ENCODE measurements around the gene GOLGA8K.
"Not testable (repeated sequence)": the region's sequence is repeated elsewhere in the genome, so short reads cannot be mapped to it uniquely, and the experiment has no call there.

GOLGA8K gene

GRCh38 chr15:32366492-32366891 is 36.6 kb downstream of the GOLGA8K start:
- not testable (repeated sequence) for H3K4me1 Mint-ChIP-seq (ENCODE audit: low read depth); H3K36me3 Mint-ChIP-seq (ENCODE audit: low read depth); H3K27me3 Mint-ChIP-seq (ENCODE audit: low read depth); H3K27ac Mint-ChIP-seq; H3K9me3 Mint-ChIP-seq; H3K4me3 Mint-ChIP-seq

- not testable (repeated sequence) for H3K27ac Mint-ChIP-seq; H3K4me1 Mint-ChIP-seq (ENCODE audit: low read depth); H3K4me3 Mint-ChIP-seq; H3K9me3 Mint-ChIP-seq; H3K36me3 Mint-ChIP-seq (ENCODE audit: low read depth); H3K27me3 Mint-ChIP-seq (ENCODE audit: low read depth)
These were observed 37.1 kb downstream of the GOLGA8K start for GRCh38 chr15:32365955-32366354.

GRCh38 chr15:32364944-32365343 is 38.1 kb downstream of the GOLGA8K start:
- not testable (repeated sequence) for H3K4me3 Mint-ChIP-seq

GRCh38 chr15:32363449-32363848 is 39.6 kb downstream of the GOLGA8K start:
- not testable (repeated sequence) for H3K27me3 Mint-ChIP-seq (ENCODE audit: low read depth); H3K27ac Mint-ChIP-seq; H3K36me3 Mint-ChIP-seq (ENCODE audit: low read depth); H3K9me3 Mint-ChIP-seq; H3K4me3 Mint-ChIP-seq; H3K4me1 Mint-ChIP-seq (ENCODE audit: low read depth)

More at GRCh38 chr15:32364944-32365343, 38.1 kb downstream of the GOLGA8K start:
- H3K27ac Mint-ChIP-seq; H3K9me3 Mint-ChIP-seq; H3K4me1 Mint-ChIP-seq (ENCODE audit: low read depth); H3K27me3 Mint-ChIP-seq (ENCODE audit: low read depth); H3K36me3 Mint-ChIP-seq (ENCODE audit: low read depth): not testable (repeated sequence)

GRCh38 chr15:32361662-32362061 is 41.4 kb downstream of the GOLGA8K start:
- not testable (repeated sequence) for H3K36me3 Mint-ChIP-seq (ENCODE audit: low read depth); H3K4me1 Mint-ChIP-seq (ENCODE audit: low read depth); H3K9me3 Mint-ChIP-seq; H3K4me3 Mint-ChIP-seq; H3K27me3 Mint-ChIP-seq (ENCODE audit: low read depth); H3K27ac Mint-ChIP-seq

- not testable (repeated sequence) for H3K4me1 Mint-ChIP-seq (ENCODE audit: low read depth); H3K36me3 Mint-ChIP-seq (ENCODE audit: low read depth); H3K27ac Mint-ChIP-seq; H3K4me3 Mint-ChIP-seq; H3K27me3 Mint-ChIP-seq (ENCODE audit: low read depth); H3K9me3 Mint-ChIP-seq
These were observed 44.6 kb downstream of the GOLGA8K start for GRCh38 chr15:32358462-32358861.

- H3K4me1 Mint-ChIP-seq (ENCODE audit: low read depth); H3K4me3 Mint-ChIP-seq; H3K27me3 Mint-ChIP-seq (ENCODE audit: low read depth); H3K36me3 Mint-ChIP-seq (ENCODE audit: low read depth); H3K27ac Mint-ChIP-seq; H3K9me3 Mint-ChIP-seq: not testable (repeated sequence)
These were observed 46.2 kb downstream of the GOLGA8K start for GRCh38 chr15:32356909-32357308.

- H3K36me3 Mint-ChIP-seq (ENCODE audit: low read depth); H3K4me1 Mint-ChIP-seq (ENCODE audit: low read depth); H3K27me3 Mint-ChIP-seq (ENCODE audit: low read depth); H3K9me3 Mint-ChIP-seq; H3K27ac Mint-ChIP-seq; H3K4me3 Mint-ChIP-seq: not testable (repeated sequence)
These were observed 50.3 kb downstream of the GOLGA8K start for GRCh38 chr15:32352748-32353147.

- H3K9me3 Mint-ChIP-seq; H3K36me3 Mint-ChIP-seq (ENCODE audit: low read depth): not testable (repeated sequence)
These were observed 52.4 kb downstream of the GOLGA8K start for GRCh38 chr15:32350563-32351220.

GRCh38 chr15:32347037-32347436 is 56.1 kb downstream of the GOLGA8K start:
- H3K4me1 Mint-ChIP-seq (ENCODE audit: low read depth); H3K27ac Mint-ChIP-seq; H3K36me3 Mint-ChIP-seq (ENCODE audit: low read depth); H3K27me3 Mint-ChIP-seq (ENCODE audit: low read depth); H3K4me3 Mint-ChIP-seq; H3K9me3 Mint-ChIP-seq: not testable (repeated sequence)

More at GRCh38 chr15:32350563-32351220, 52.4 kb downstream of the GOLGA8K start:
- not testable (repeated sequence) for H3K27ac Mint-ChIP-seq; H3K4me1 Mint-ChIP-seq (ENCODE audit: low read depth); H3K4me3 Mint-ChIP-seq; H3K27me3 Mint-ChIP-seq (ENCODE audit: low read depth)

- H3K27me3 Mint-ChIP-seq (ENCODE audit: low read depth); H3K27ac Mint-ChIP-seq; H3K4me1 Mint-ChIP-seq (ENCODE audit: low read depth); H3K4me3 Mint-ChIP-seq; H3K9me3 Mint-ChIP-seq; H3K36me3 Mint-ChIP-seq (ENCODE audit: low read depth): not testable (repeated sequence)
These were observed 57.0 kb downstream of the GOLGA8K start for GRCh38 chr15:32345978-32346547.

GRCh38 chr15:32343921-32344320 is 59.2 kb downstream of the GOLGA8K start:
- not testable (repeated sequence) for H3K4me3 Mint-ChIP-seq; H3K4me1 Mint-ChIP-seq (ENCODE audit: low read depth); H3K27ac Mint-ChIP-seq; H3K36me3 Mint-ChIP-seq (ENCODE audit: low read depth); H3K27me3 Mint-ChIP-seq (ENCODE audit: low read depth); H3K9me3 Mint-ChIP-seq

Data from T-helper 1 cell treated with Interleukin-12 subunit alpha and Interleukin-12 subunit beta and Interleukin-4 antibody, amounts not matched to agents 30 μg/mL and 1 μg/mL, for 36 hours (primary cell).